Measurements from ENCODE around the gene DDI2.

The DDI2 gene

GRCh38 chr1:15656464-15656863 is 39.2 kb downstream of the DDI2 start:
- CTCF ChIA-PET, result no interaction called here
- no peak overlapping the region for H3K27ac ChIP-seq (ENCODE audit: extremely low read depth, low read depth, low read length)
- no peaks in the 10 kb centered on the region for H3K9me3 ChIP-seq (ENCODE audit: control insufficient read depth, insufficient read depth, low read depth, low read length)
- H3K36me3 ChIP-seq (ENCODE audit: control insufficient read depth in 2 of 2, insufficient read depth in 1 of 2, low read length in 2 of 2), result peaks cover 13 to 81% of the 10 kb centered on the region in 2 experiments
- H3K4me3 ChIP-seq (ENCODE audit: low read depth, low read length), result no peak overlapping the region
- no peaks in the 10 kb centered on the region for H3K4me1 ChIP-seq (ENCODE audit: control insufficient read depth, insufficient read depth, low read length)
- POLR2A ChIA-PET, result no interaction called here
- TF ChIP-seq ZNF660 (tag by site-specific recombination; IDR thresholded peaks at IDR 0.05) (no peak), ZNF362 (tag by site-specific recombination; IDR thresholded peaks at IDR 0.05) (no peak), ZNF639 (tag by site-specific recombination; IDR thresholded peaks at IDR 0.05) (no peak), ZSCAN16 (tag by site-specific recombination; IDR thresholded peaks at IDR 0.05) (no peak), ZNF155 (tag by site-specific recombination; IDR thresholded peaks at IDR 0.05) (no peak), ZNF112 (tag by site-specific recombination; IDR thresholded peaks at IDR 0.05) (no peak)
- TF ChIP-seq, protein P1, sequence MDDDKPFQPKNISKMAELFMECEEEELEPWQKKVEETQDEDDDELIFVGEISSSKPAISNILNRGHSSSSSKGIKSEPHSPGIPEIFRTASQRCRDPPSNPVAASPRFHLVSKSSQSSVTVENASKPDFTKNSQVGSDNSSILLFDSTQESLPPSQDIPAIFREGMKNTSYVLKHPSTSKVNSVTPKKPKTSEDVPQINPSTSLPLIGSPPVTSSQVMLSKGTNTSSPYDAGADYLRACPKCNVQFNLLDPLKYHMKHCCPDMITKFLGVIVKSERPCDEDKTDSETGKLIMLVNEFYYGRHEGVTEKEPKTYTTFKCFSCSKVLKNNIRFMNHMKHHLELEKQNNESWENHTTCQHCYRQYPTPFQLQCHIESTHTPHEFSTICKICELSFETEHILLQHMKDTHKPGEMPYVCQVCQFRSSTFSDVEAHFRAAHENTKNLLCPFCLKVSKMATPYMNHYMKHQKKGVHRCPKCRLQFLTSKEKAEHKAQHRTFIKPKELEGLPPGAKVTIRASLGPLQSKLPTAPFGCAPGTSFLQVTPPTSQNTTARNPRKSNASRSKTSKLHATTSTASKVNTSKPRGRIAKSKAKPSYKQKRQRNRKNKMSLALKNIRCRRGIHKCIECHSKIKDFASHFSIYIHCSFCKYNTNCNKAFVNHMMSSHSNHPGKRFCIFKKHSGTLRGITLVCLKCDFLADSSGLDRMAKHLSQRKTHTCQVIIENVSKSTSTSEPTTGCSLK (tag by site-specific recombination; IDR thresholded peaks at IDR 0.05), result no peak
- TF ChIP-seq, protein P2, sequence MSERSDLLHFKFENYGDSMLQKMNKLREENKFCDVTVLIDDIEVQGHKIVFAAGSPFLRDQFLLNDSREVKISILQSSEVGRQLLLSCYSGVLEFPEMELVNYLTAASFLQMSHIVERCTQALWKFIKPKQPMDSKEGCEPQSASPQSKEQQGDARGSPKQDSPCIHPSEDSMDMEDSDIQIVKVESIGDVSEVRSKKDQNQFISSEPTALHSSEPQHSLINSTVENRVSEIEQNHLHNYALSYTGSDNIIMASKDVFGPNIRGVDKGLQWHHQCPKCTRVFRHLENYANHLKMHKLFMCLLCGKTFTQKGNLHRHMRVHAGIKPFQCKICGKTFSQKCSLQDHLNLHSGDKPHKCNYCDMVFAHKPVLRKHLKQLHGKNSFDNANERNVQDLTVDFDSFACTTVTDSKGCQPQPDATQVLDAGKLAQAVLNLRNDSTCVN (tag by site-specific recombination; optimal IDR thresholded peaks at IDR 0.05), result no peak

DNA sequence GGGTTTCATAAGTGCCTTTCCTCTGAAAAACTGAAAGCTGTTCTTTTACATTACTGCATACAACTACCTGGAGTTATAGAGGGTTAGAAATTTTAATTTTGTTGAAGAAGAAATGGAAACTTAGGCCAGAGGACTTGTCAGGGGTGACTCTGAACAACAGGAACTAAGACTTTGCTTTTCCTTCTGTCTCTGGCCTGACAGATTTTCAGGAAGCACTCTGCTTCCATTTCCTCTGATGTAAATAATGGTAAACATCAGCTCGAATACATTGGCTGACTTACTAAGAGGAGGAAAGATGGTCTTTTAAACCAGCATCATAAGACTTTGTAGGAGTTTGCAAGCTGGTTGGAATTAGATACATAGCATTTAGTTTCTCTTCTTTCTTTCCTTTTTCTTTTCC is 39.8 kb downstream of the DDI2 start:
- Histone ChIP-seq H3K27ac (ENCODE audit: extremely low read depth, low read depth, low read length) (no peak overlapping the region), H3K4me1 (ENCODE audit: control insufficient read depth, insufficient read depth, low read length) (no peaks in the 10 kb centered on the region), H3K36me3 (ENCODE audit: control insufficient read depth in 2 of 2, insufficient read depth in 1 of 2, low read length in 2 of 2) (peaks cover 9 to 81% of the 10 kb centered on the region in 2 experiments), H3K4me3 (ENCODE audit: low read depth, low read length) (no peak overlapping the region), H3K9me3 (ENCODE audit: control insufficient read depth, insufficient read depth, low read depth, low read length) (no peaks in the 10 kb centered on the region)
- CTCF ChIA-PET, result no interaction called here
- TF ChIP-seq KLF9 (tag by site-specific recombination; IDR thresholded peaks at IDR 0.05; ENCODE audit: low read depth), result no peak
- no peak for TF ChIP-seq ZNF830 (tag by site-specific recombination; IDR thresholded peaks at IDR 0.05; ENCODE audit: low read depth)
- TF ChIP-seq, protein P3, sequence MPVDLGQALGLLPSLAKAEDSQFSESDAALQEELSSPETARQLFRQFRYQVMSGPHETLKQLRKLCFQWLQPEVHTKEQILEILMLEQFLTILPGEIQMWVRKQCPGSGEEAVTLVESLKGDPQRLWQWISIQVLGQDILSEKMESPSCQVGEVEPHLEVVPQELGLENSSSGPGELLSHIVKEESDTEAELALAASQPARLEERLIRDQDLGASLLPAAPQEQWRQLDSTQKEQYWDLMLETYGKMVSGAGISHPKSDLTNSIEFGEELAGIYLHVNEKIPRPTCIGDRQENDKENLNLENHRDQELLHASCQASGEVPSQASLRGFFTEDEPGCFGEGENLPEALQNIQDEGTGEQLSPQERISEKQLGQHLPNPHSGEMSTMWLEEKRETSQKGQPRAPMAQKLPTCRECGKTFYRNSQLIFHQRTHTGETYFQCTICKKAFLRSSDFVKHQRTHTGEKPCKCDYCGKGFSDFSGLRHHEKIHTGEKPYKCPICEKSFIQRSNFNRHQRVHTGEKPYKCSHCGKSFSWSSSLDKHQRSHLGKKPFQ (tag by site-specific recombination; IDR thresholded peaks at IDR 0.05), result no peak
- no peak for TF ChIP-seq GLIS2 (tag by site-specific recombination; IDR thresholded peaks at IDR 0.05)
- TF ChIP-seq ZXDB (tag by site-specific recombination; IDR thresholded peaks at IDR 0.05), result no peak
- TF ChIP-seq ZNF366 (tag by site-specific recombination; conservative IDR thresholded peaks at IDR 0.05), result no peak
- TF ChIP-seq, protein P4, sequence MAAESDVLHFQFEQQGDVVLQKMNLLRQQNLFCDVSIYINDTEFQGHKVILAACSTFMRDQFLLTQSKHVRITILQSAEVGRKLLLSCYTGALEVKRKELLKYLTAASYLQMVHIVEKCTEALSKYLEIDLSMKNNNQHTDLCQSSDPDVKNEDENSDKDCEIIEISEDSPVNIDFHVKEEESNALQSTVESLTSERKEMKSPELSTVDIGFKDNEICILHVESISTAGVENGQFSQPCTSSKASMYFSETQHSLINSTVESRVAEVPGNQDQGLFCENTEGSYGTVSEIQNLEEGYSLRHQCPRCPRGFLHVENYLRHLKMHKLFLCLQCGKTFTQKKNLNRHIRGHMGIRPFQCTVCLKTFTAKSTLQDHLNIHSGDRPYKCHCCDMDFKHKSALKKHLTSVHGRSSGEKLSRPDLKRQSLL (tag by site-specific recombination; IDR thresholded peaks at IDR 0.05), result no peak
- TF ChIP-seq ZNF677 (tag by site-specific recombination; IDR thresholded peaks at IDR 0.05), result no peak
- no peak for TF ChIP-seq ZNF701 (tag by site-specific recombination; IDR thresholded peaks at IDR 0.05)
- TF ChIP-seq ZNF169 (tag by site-specific recombination; IDR thresholded peaks at IDR 0.05), result no peak
- no peak for TF ChIP-seq MEIS1 (CRISPR knock-in tag; IDR thresholded peaks at IDR 0.05; ENCODE audit: borderline replicate concordance)
- TF ChIP-seq GFI1B (tag by site-specific recombination; IDR thresholded peaks at IDR 0.05), result no peak
- no peak for TF ChIP-seq ZNF132 (tag by site-specific recombination; IDR thresholded peaks at IDR 0.05; ENCODE audit: borderline replicate concordance)
- no peak for TF ChIP-seq SP7 (tag by site-specific recombination; IDR thresholded peaks at IDR 0.05)
- TF ChIP-seq, protein P5, sequence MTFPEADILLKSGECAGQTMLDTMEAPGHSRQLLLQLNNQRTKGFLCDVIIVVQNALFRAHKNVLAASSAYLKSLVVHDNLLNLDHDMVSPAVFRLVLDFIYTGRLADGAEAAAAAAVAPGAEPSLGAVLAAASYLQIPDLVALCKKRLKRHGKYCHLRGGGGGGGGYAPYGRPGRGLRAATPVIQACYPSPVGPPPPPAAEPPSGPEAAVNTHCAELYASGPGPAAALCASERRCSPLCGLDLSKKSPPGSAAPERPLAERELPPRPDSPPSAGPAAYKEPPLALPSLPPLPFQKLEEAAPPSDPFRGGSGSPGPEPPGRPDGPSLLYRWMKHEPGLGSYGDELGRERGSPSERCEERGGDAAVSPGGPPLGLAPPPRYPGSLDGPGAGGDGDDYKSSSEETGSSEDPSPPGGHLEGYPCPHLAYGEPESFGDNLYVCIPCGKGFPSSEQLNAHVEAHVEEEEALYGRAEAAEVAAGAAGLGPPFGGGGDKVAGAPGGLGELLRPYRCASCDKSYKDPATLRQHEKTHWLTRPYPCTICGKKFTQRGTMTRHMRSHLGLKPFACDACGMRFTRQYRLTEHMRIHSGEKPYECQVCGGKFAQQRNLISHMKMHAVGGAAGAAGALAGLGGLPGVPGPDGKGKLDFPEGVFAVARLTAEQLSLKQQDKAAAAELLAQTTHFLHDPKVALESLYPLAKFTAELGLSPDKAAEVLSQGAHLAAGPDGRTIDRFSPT (tag by site-specific recombination; IDR thresholded peaks at IDR 0.05), result no peak
- TF ChIP-seq ZNF311 (tag by site-specific recombination; IDR thresholded peaks at IDR 0.05; ENCODE audit: borderline replicate concordance), result no peak
- no peak for TF ChIP-seq EGR2 (tag by site-specific recombination; IDR thresholded peaks at IDR 0.05; ENCODE audit: low read depth)
- no peak for TF ChIP-seq ZNF202 (tag by site-specific recombination; IDR thresholded peaks at IDR 0.05; ENCODE audit: borderline replicate concordance)
- POLR2A ChIA-PET, result no interaction called here
